Calu3 (cell line): ENCODE results near the gene SCP2. TPM values are rescaled to one million over a fixed set of nuclear protein-coding genes. Genes with fewer than 3 reads are reported as not detected.

Source experiments
- BruUV-seq: library from RNA; stranded (reverse); fragments of 400-500 nt; replicated peaks from 2 replicates; lab custom pipeline; 2021; lab: Mats Ljungman, UMichigan
- CTCF ChIA-PET: fragments of 300-600 bp; sonication (Branson Sonifier 250); formaldehyde crosslinking; loops from one replicate; lab custom pipeline; 2022; ENCODE audit warnings: antibody characterized with exemption; lab: Charles Lee
- DNase-seq: peaks from one replicate; pipeline ENCODE4 v3.0.0; 2022
- H3K27ac Mint-ChIP-seq: one replicate; pipeline ENCODE4 v1.8.0; 2022; ENCODE audit warnings: mixed read lengths; ENCODE audit not compliant: unreplicated experiment
- H3K27me3 Mint-ChIP-seq: one replicate; pipeline ENCODE4 v1.8.0; 2022; ENCODE audit warnings: mixed read lengths; ENCODE audit not compliant: unreplicated experiment
- H3K36me3 Mint-ChIP-seq: one replicate; pipeline ENCODE4 v1.8.0; 2022; ENCODE audit warnings: mild to moderate bottlenecking, moderate library complexity, mixed read lengths; ENCODE audit not compliant: insufficient read depth, unreplicated experiment
- H3K4me1 Mint-ChIP-seq: one replicate; pipeline ENCODE4 v1.8.0; 2022; ENCODE audit warnings: mild to moderate bottlenecking, low read depth, mixed read lengths; ENCODE audit not compliant: unreplicated experiment
- H3K4me3 Mint-ChIP-seq: one replicate; pipeline ENCODE4 v1.8.0; 2022; ENCODE audit warnings: mild to moderate bottlenecking, low read depth, moderate library complexity, mixed read lengths; ENCODE audit not compliant: unreplicated experiment
- H3K9me3 Mint-ChIP-seq: one replicate; pipeline ENCODE4 v1.8.0; 2022; ENCODE audit warnings: low read depth, mixed read lengths; ENCODE audit not compliant: unreplicated experiment
- intact Hi-C: fragments of 100-400 bp; cut with micrococcal nuclease; formaldehyde crosslinking; loops from one replicate; pipeline ENCODE4 v1.10.0; 2022; ENCODE audit not compliant: unreplicated experiment
- total RNA-seq: library from RNA; stranded (reverse); gene quantifications from 2 replicates; pipeline ENCODE4 v1.2.3, GENCODE V29; 2022
- TF ChIP-seq, protein P1 (sequence below): fragments of 200-600 bp; IDR thresholded peaks from one replicate; pipeline ENCODE4 v1.8.0; 2022; ENCODE audit warnings: antibody characterized with exemption; ENCODE audit not compliant: unreplicated experiment

The SCP2 gene
- total RNA-seq, 1 experiment from 2014 or later: 91.1 TPM

DNA sequence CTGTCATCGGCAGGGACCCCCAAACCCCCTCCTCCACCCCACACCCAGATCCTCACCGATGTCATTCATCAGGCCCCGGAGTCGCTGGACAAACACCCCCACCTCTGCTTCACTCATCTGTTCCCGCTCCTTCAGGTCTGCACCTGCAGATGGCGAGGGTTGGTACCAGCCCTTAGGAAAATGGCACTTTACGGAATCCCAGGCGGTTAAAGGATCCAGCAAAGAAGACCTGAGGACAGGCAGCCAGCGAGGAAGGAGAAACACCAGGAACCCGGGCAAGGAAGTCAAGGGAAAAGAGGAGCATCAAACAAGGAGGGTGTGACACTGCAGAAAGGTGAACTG lies 19.3 kb upstream of the SCP2 start:
- TF ChIP-seq, protein P1, sequence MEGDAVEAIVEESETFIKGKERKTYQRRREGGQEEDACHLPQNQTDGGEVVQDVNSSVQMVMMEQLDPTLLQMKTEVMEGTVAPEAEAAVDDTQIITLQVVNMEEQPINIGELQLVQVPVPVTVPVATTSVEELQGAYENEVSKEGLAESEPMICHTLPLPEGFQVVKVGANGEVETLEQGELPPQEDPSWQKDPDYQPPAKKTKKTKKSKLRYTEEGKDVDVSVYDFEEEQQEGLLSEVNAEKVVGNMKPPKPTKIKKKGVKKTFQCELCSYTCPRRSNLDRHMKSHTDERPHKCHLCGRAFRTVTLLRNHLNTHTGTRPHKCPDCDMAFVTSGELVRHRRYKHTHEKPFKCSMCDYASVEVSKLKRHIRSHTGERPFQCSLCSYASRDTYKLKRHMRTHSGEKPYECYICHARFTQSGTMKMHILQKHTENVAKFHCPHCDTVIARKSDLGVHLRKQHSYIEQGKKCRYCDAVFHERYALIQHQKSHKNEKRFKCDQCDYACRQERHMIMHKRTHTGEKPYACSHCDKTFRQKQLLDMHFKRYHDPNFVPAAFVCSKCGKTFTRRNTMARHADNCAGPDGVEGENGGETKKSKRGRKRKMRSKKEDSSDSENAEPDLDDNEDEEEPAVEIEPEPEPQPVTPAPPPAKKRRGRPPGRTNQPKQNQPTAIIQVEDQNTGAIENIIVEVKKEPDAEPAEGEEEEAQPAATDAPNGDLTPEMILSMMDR: no peak
- H3K4me3 Mint-ChIP-seq: no peak overlapping the region
- CTCF ChIA-PET: interaction anchor here (0.6 kb wide), 1 partner anchor 52 kb away, joined by 4 read pairs; no protein-coding TSS in a partner anchor
- intact Hi-C loops: no loop called here
- H3K27ac Mint-ChIP-seq: no peak overlapping the region
- no peaks in the 10 kb centered on the region for H3K36me3 Mint-ChIP-seq
- DNase-seq: no peak
- no TSS peak for BruUV-seq
- no peaks in the 10 kb centered on the region for H3K4me1 Mint-ChIP-seq
- H3K27me3 Mint-ChIP-seq: no peaks in the 10 kb centered on the region
- no peaks in the 10 kb centered on the region for H3K9me3 Mint-ChIP-seq

- BruUV-seq: no TSS peak
- H3K36me3 Mint-ChIP-seq: no peaks in the 10 kb centered on the region
- H3K4me1 Mint-ChIP-seq: no peaks in the 10 kb centered on the region
- no peaks in the 10 kb centered on the region for H3K9me3 Mint-ChIP-seq
- no peak overlapping the region for H3K27ac Mint-ChIP-seq
- intact Hi-C loops: no loop called here
- H3K4me3 Mint-ChIP-seq: no peak overlapping the region
- H3K27me3 Mint-ChIP-seq: no peaks in the 10 kb centered on the region
- no peak for DNase-seq
- TF ChIP-seq, protein P1: no peak
- CTCF ChIA-PET: no interaction called here
These were observed 15.5 kb upstream of the SCP2 start for GRCh38 chr1:52911541-52911940.

GRCh38 chr1:52913014-52913413 lies 14.1 kb upstream of the SCP2 start:
- TF ChIP-seq, protein P1: no peak
- no peak for DNase-seq
- peaks cover 7% of the 10 kb centered on the region for H3K4me1 Mint-ChIP-seq
- H3K36me3 Mint-ChIP-seq: no peaks in the 10 kb centered on the region
- no TSS peak for BruUV-seq
- H3K4me3 Mint-ChIP-seq: no peak overlapping the region
- H3K27me3 Mint-ChIP-seq: no peaks in the 10 kb centered on the region
- H3K27ac Mint-ChIP-seq: no peak overlapping the region
- H3K9me3 Mint-ChIP-seq: no peaks in the 10 kb centered on the region
- intact Hi-C loops: no loop called here
- CTCF ChIA-PET: no interaction called here

GRCh38 chr1:52913537-52913936 lies 13.5 kb upstream of the SCP2 start:
- Mint-ChIP-seq H3K27me3 (no peaks in the 10 kb centered on the region), H3K36me3 (no peaks in the 10 kb centered on the region), H3K27ac (no peak overlapping the region), H3K4me3 (no peak overlapping the region), H3K4me1 (peaks cover 7% of the 10 kb centered on the region), H3K9me3 (no peaks in the 10 kb centered on the region)
- TF ChIP-seq, protein P1: no peak
- no peak for DNase-seq
- CTCF ChIA-PET: no interaction called here
- intact Hi-C loops: no loop called here
- BruUV-seq: no TSS peak

DNA sequence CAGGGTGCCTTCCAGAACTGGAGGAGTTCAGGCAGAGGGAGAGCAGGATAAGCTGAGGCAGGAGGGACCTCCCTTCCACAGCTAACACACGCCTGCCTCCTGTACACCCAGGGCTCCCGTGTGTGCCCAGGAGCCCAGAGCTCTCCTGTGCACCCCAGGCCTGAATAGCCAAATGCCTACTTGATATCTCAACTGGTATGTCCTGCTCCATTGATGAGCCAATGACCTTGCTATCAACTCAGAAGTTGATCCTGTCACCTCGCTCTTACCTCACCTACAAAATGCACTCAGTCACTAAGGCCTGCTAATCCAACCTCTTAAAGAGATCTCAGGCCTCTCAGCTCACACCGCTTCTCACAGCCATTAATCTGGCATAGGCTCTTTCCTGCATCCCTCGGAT lies 12.6 kb upstream of the SCP2 start:
- intact Hi-C loops: no loop called here
- no peak for DNase-seq
- BruUV-seq: no TSS peak
- no peaks in the 10 kb centered on the region for H3K27me3 Mint-ChIP-seq
- H3K9me3 Mint-ChIP-seq: no peaks in the 10 kb centered on the region
- TF ChIP-seq, protein P1: no peak
- H3K4me1 Mint-ChIP-seq: peaks cover 12% of the 10 kb centered on the region
- H3K36me3 Mint-ChIP-seq: no peaks in the 10 kb centered on the region
- no peak overlapping the region for H3K27ac Mint-ChIP-seq
- no peak overlapping the region for H3K4me3 Mint-ChIP-seq
- CTCF ChIA-PET: no interaction called here
